Fibroblast of villous mesenchyme (primary cell): Measurements from ENCODE around the gene CTSH. TPM values are rescaled to one million over a fixed set of nuclear protein-coding genes. Genes with fewer than 3 reads are reported as not detected.

ENCODE experiments used
- DNase-seq: peaks from one replicate; pipeline ENCODE4 v3.0.0-alpha.2; 2010; ENCODE audit warnings: low read depth
- H3K4me3 ChIP-seq: 2 replicates; pipeline ENCODE4 v1.5.1; 2011; ENCODE audit warnings: low read depth, mild to moderate bottlenecking, low read length
- CTCF ChIP-seq: IDR thresholded peaks from 2 replicates; pipeline ENCODE4 v1.5.1; 2012; ENCODE audit warnings: low read depth, mild to moderate bottlenecking, low read length; ENCODE audit not compliant: insufficient read depth
- total RNA-seq: library from RNA; depleted of rRNA; stranded (reverse); fragments of >200 nt; gene quantifications from 2 replicates; pipeline ENCODE4 v1.2.3, GENCODE V29; 2012

CTSH gene
- total RNA-seq, 1 donor: 15.1 TPM

GRCh38 chr15:78983146-78983918, 38.5 kb upstream of the CTSH start:
- H3K4me3 ChIP-seq: no peak overlapping the region
- no peak for DNase-seq
- TF ChIP-seq CTCF: no peak

- no peak for DNase-seq
- no peak overlapping the region for H3K4me3 ChIP-seq
- no peak for TF ChIP-seq CTCF
Measured at GRCh38 chr15:78982736-78983135, 37.9 kb upstream of the CTSH start.

GRCh38 chr15:78981532-78982313, 36.9 kb upstream of the CTSH start:
- DNase-seq: no peak
- TF ChIP-seq CTCF: no peak
- no peak overlapping the region for H3K4me3 ChIP-seq

GRCh38 chr15:78979456-78980320, 34.8 kb upstream of the CTSH start:
- DNase-seq: peak; percentile 86
- no peak overlapping the region for H3K4me3 ChIP-seq
- TF ChIP-seq CTCF: peak; percentile 87

- H3K4me3 ChIP-seq: no peak overlapping the region
- TF ChIP-seq CTCF: no peak
- DNase-seq: no peak
Measured at GRCh38 chr15:78978601-78979179, 33.8 kb upstream of the CTSH start.

GRCh38 chr15:78977591-78978347, 32.9 kb upstream of the CTSH start:
- H3K4me3 ChIP-seq: no peak overlapping the region
- no peak for TF ChIP-seq CTCF
- no peak for DNase-seq
